K562 treated with DMSO at 1 percent for 4 hours (cell line): Measurements from ENCODE around the gene DEFB123. TPM values are rescaled to one million over a fixed set of nuclear protein-coding genes. Genes with fewer than 3 reads are reported as not detected.

Source experiments
- total RNA-seq: library from RNA; unstranded; fragments of 300-600 nt; gene quantifications from 2 replicates; pipeline ENCODE4 v1.2.3, GENCODE V29; 2022; ENCODE audit not compliant: insufficient read depth

The DEFB123 gene
- total RNA-seq: not detected in 2 replicates

GRCh38 chr20:31440012-31440659 is at the start of gene DEFB123:
Gene DEFB123, plus strand, starts transcription at chr20:31440632. Its CDS starts 67 bp downstream, at chr20:31440699.

GRCh38 chr20:31406115-31406514 is 34.3 kb upstream of the DEFB123 start, which contains the start of gene DEFB121:
Gene DEFB121, minus strand, starts transcription at chr20:31406215. Its CDS starts 63 bp downstream, at chr20:31406152.

GRCh38 chr20:31474758-31475427 is 34.5 kb downstream of the DEFB123 start, which contains the start of the genes DEFB124 and REM1:
Gene DEFB124, minus strand, starts transcription at chr20:31475127. Its CDS starts 2,114 bp downstream, at chr20:31473013.
Gene REM1, plus strand, starts transcription at chr20:31475288. Its CDS starts 1,158 bp downstream, at chr20:31476446.

Other genes starting within 250 kb of the DEFB123 start
- not detected in 2 replicates for gene DEFB115, start 183.0 kb upstream of the DEFB123 start, total RNA-seq
- gene DEFB116, start 132.0 kb upstream of the DEFB123 start, total RNA-seq: not detected in 2 replicates
- not detected in 2 replicates for gene DEFB118, start 72.0 kb upstream of the DEFB123 start, total RNA-seq
- not detected in 2 replicates for gene DEFB119, start 50.0 kb upstream of the DEFB123 start, total RNA-seq
- not detected in 2 replicates for gene DEFB121, start 34.4 kb upstream of the DEFB123 start, total RNA-seq
- not detected in 2 replicates for gene DEFB124, start 34.5 kb downstream of the DEFB123 start, total RNA-seq
- gene REM1, start 34.7 kb downstream of the DEFB123 start, total RNA-seq: not detected in 2 replicates
- gene HM13, start 73.8 kb downstream of the DEFB123 start, total RNA-seq: 168 and 174 TPM in 2 replicates
- gene ID1, start 164.7 kb downstream of the DEFB123 start, total RNA-seq: 171 and 174 TPM in 2 replicates
- gene COX4I2, start 197.3 kb downstream of the DEFB123 start, total RNA-seq: not detected in 2 replicates